Uterus (tissue), 2 donors: ENCODE results near the gene KLHL8.

ENCODE experiments used
- POLR2A ChIP-seq, 2 donors: fragments of 450-650 bp; IDR thresholded peaks; one replicate each; pipeline ENCODE4 v1.6.1; 2016; ENCODE audit warnings: antibody characterized with exemption in 2 of 2, mild to moderate bottlenecking in 1 of 2, moderate library complexity in 1 of 2
- TF ChIP-seq, protein P1 (sequence below), 4 experiments: fragments of 200-600 bp in 2 of 4; fragments of 450-650 bp in 2 of 4; sonication (generic) in 2 of 4; IDR thresholded peaks; one replicate each; pipeline ENCODE4 v1.5.1; 2016 to 2019; ENCODE audit warnings: antibody characterized with exemption in 4 of 4, mild to moderate bottlenecking in 2 of 4, moderate library complexity in 1 of 4

DNA sequence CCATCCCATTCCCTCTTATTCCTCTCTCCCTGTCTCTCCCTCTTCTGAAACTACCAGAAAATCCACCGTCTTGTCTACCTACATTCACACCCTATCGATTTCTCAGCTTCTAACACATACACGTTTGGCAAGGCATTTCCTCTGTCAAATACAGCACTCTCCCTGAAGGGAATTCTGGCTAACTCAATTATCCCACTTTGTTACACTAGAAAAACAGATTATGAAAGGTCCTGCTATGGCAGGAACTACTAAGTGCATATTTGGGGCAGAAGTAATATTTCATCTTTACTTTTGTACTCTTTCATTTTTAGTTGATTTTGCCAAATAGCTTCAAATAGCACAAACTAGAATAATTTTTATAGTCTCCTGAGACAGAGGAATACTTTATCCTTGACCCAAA, 46.6 kb upstream of the KLHL8 start:
- TF ChIP-seq, protein P1, sequence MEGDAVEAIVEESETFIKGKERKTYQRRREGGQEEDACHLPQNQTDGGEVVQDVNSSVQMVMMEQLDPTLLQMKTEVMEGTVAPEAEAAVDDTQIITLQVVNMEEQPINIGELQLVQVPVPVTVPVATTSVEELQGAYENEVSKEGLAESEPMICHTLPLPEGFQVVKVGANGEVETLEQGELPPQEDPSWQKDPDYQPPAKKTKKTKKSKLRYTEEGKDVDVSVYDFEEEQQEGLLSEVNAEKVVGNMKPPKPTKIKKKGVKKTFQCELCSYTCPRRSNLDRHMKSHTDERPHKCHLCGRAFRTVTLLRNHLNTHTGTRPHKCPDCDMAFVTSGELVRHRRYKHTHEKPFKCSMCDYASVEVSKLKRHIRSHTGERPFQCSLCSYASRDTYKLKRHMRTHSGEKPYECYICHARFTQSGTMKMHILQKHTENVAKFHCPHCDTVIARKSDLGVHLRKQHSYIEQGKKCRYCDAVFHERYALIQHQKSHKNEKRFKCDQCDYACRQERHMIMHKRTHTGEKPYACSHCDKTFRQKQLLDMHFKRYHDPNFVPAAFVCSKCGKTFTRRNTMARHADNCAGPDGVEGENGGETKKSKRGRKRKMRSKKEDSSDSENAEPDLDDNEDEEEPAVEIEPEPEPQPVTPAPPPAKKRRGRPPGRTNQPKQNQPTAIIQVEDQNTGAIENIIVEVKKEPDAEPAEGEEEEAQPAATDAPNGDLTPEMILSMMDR (IDR thresholded peaks at IDR 0.05), result no peak
- no peak for TF ChIP-seq POLR2A (IDR thresholded peaks at IDR 0.05)
